Panc1 (cell line): ENCODE results near the gene IPO11.

Experiments
- CTCF ChIP-seq: fragments of 450-650 bp; IDR thresholded peaks from 2 replicates; pipeline ENCODE4 v1.5.1; 2017; ENCODE audit warnings: mild to moderate bottlenecking
- POLR2AphosphoS5 ChIP-seq: IDR thresholded peaks from 2 replicates; pipeline ENCODE4 v1.6.1; 2012; ENCODE audit warnings: mild to moderate bottlenecking, low read depth, low read length, moderate library complexity
- SIN3A ChIP-seq: IDR thresholded peaks from 2 replicates; pipeline ENCODE4 v1.6.1; 2012; ENCODE audit warnings: low read depth, mild to moderate bottlenecking, low read length, moderate library complexity, borderline replicate concordance; ENCODE audit not compliant: insufficient read depth

DNA sequence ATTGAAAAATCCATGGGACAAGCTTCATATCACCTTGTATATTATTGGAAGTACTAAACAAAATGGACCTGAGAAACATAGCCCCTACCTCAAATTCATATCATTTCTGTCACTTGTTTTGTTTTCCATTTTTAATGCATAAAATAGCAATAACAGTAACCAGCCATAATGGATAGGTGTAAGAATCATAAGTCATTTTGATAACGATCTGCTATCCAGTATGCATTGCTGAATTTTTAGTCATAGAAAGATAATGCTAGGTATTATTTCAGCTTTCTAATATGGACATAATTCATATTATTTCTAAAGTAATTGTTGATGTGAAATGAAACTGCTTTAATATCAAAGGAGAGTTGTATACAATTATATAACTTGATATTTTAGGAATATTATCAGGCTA, 164.9 kb downstream of the IPO11 start:
- TF ChIP-seq CTCF (no peak), SIN3A (no peak), POLR2AphosphoS5 (no peak)
